Breast epithelium (tissue), 3 donors: Measurements from ENCODE around the gene DNAAF2.

Experiments
- CTCF ChIP-seq, 3 donors: fragments of 450-650 bp; IDR thresholded peaks; one replicate each; pipeline ENCODE4 v1.5.1; 2016 to 2017; ENCODE audit warnings: antibody characterized with exemption in 3 of 3, mild to moderate bottlenecking in 3 of 3, moderate library complexity in 3 of 3
- POLR2A ChIP-seq: fragments of 450-650 bp; IDR thresholded peaks from one replicate; pipeline ENCODE4 v1.6.1; 2016; ENCODE audit warnings: antibody characterized with exemption, mild to moderate bottlenecking, moderate library complexity
- POLR2AphosphoS5 ChIP-seq, 3 donors: sonication (generic); formaldehyde crosslinking; IDR thresholded peaks; one replicate each; pipeline ENCODE4 v1.6.1; 2017; ENCODE audit warnings: antibody characterized with exemption in 3 of 3

GRCh38 chr14:49622022-49622607 is 12.9 kb downstream of the DNAAF2 start:
- TF ChIP-seq CTCF (IDR thresholded peaks at IDR 0.05): no peak
- no peak for TF ChIP-seq POLR2A
- no peak for TF ChIP-seq POLR2AphosphoS5 (IDR thresholded peaks at IDR 0.05)
